ENCODE data around the gene LRRC1. TPM values are rescaled to one million over a fixed set of nuclear protein-coding genes. Genes with fewer than 3 reads are reported as not detected.

Gene LRRC1
- total RNA-seq, 1 donor from 2014 or later: 14.3 TPM

GRCh38 chr6:53862662-53863462, 68.1 kb downstream of the LRRC1 start:
- no peak overlapping the region for H3K4me3 Mint-ChIP-seq (ENCODE audit: unreplicated experiment)
- no peaks in the 10 kb centered on the region for H3K9me3 Mint-ChIP-seq (ENCODE audit: unreplicated experiment)
- peaks cover 31% of the 10 kb centered on the region for H3K4me1 Mint-ChIP-seq (ENCODE audit: low read depth, unreplicated experiment)
- H3K9ac ChIP-seq (ENCODE audit: low read length): no peak overlapping the region
- DNase-seq (ENCODE audit: low read depth) (peak; percentile 95), FAIRE-seq (no peak)
- H3K27me3 Mint-ChIP-seq (ENCODE audit: low read depth, unreplicated experiment): no peaks in the 10 kb centered on the region
- no peak overlapping the region for H2AFZ ChIP-seq (ENCODE audit: low read depth, low read length)
- H3K27ac ChIP-seq (ENCODE audit: low read depth, low read length): no peak overlapping the region
- H3K4me1 ChIP-seq (ENCODE audit: insufficient read depth, low read length): peaks cover 19% of the 10 kb centered on the region
- H4K20me1 ChIP-seq (ENCODE audit: insufficient read depth, low read length): peaks cover 27% of the 10 kb centered on the region
- H3K27ac Mint-ChIP-seq (ENCODE audit: unreplicated experiment): peak overlapping the region; percentile 10
- H3K4me2 ChIP-seq (ENCODE audit: low read length): peak overlapping the region; percentile 76
- H3K4me3 ChIP-seq (ENCODE audit: insufficient read depth, low read depth, low read length): peak overlapping the region; percentile 19
- H3K27me3 ChIP-seq (ENCODE audit: insufficient read depth, low read length): no peaks in the 10 kb centered on the region
- H3K9me3 ChIP-seq (ENCODE audit: insufficient read depth, low read depth, low read length): no peaks in the 10 kb centered on the region
- no peaks in the 10 kb centered on the region for H3K79me2 ChIP-seq (ENCODE audit: insufficient read depth, low read length)
- no peak for TF ChIP-seq CTCF (IDR thresholded peaks at IDR 0.05; ENCODE audit: insufficient read depth, low read depth, low read length)
- TF ChIP-seq EZH2 (IDR thresholded peaks at IDR 0.05; ENCODE audit: insufficient read depth, low read length): no peak
- H3K36me3 Mint-ChIP-seq (ENCODE audit: low read depth, unreplicated experiment): peaks cover 3% of the 10 kb centered on the region
- no peaks in the 10 kb centered on the region for H3K36me3 ChIP-seq (ENCODE audit: insufficient read depth, low read length)

- peaks cover 3% of the 10 kb centered on the region for H3K36me3 Mint-ChIP-seq (ENCODE audit: low read depth, unreplicated experiment)
- Histone ChIP-seq H4K20me1 (ENCODE audit: insufficient read depth, low read length) (peaks cover 27% of the 10 kb centered on the region), H3K9me3 (ENCODE audit: insufficient read depth, low read depth, low read length) (no peaks in the 10 kb centered on the region), H3K4me1 (ENCODE audit: insufficient read depth, low read length) (peaks cover 19% of the 10 kb centered on the region), H3K79me2 (ENCODE audit: insufficient read depth, low read length) (no peaks in the 10 kb centered on the region), H3K27ac (ENCODE audit: low read depth, low read length) (no peak overlapping the region), H3K36me3 (ENCODE audit: insufficient read depth, low read length) (no peaks in the 10 kb centered on the region), H3K4me2 (ENCODE audit: low read length) (no peak overlapping the region), H3K4me3 (ENCODE audit: insufficient read depth, low read depth, low read length) (no peak overlapping the region), H2AFZ (ENCODE audit: low read depth, low read length) (no peak overlapping the region), H3K27me3 (ENCODE audit: insufficient read depth, low read length) (no peaks in the 10 kb centered on the region), H3K9ac (ENCODE audit: low read length) (no peak overlapping the region)
- no peak for FAIRE-seq
- no peaks in the 10 kb centered on the region for H3K27me3 Mint-ChIP-seq (ENCODE audit: low read depth, unreplicated experiment)
- H3K27ac Mint-ChIP-seq (ENCODE audit: unreplicated experiment): no peak overlapping the region
- peaks cover 31% of the 10 kb centered on the region for H3K4me1 Mint-ChIP-seq (ENCODE audit: low read depth, unreplicated experiment)
- no peak for DNase-seq (ENCODE audit: low read depth)
- H3K9me3 Mint-ChIP-seq (ENCODE audit: unreplicated experiment): no peaks in the 10 kb centered on the region
- no peak for TF ChIP-seq EZH2 (IDR thresholded peaks at IDR 0.05; ENCODE audit: insufficient read depth, low read length)
- no peak for TF ChIP-seq CTCF (IDR thresholded peaks at IDR 0.05; ENCODE audit: insufficient read depth, low read depth, low read length)
- H3K4me3 Mint-ChIP-seq (ENCODE audit: unreplicated experiment): no peak overlapping the region
These were observed 70.0 kb downstream of the LRRC1 start for GRCh38 chr6:53864781-53865180.

- no peak for FAIRE-seq
These were observed 71.4 kb downstream of the LRRC1 start for GRCh38 chr6:53866226-53866625.

More at GRCh38 chr6:53866226-53866625, 71.4 kb downstream of the LRRC1 start:
- H3K27ac ChIP-seq (ENCODE audit: low read depth, low read length): no peak overlapping the region
- no peak overlapping the region for H3K4me3 ChIP-seq (ENCODE audit: insufficient read depth, low read depth, low read length)
- no peak overlapping the region for H3K9ac ChIP-seq (ENCODE audit: low read length)
- Mint-ChIP-seq H3K36me3 (ENCODE audit: low read depth, unreplicated experiment) (peaks cover 3% of the 10 kb centered on the region), H3K4me1 (ENCODE audit: low read depth, unreplicated experiment) (peaks cover 30% of the 10 kb centered on the region), H3K9me3 (ENCODE audit: unreplicated experiment) (no peaks in the 10 kb centered on the region), H3K27ac (ENCODE audit: unreplicated experiment) (no peak overlapping the region), H3K4me3 (ENCODE audit: unreplicated experiment) (no peak overlapping the region), H3K27me3 (ENCODE audit: low read depth, unreplicated experiment) (no peaks in the 10 kb centered on the region)
- no peaks in the 10 kb centered on the region for H3K9me3 ChIP-seq (ENCODE audit: insufficient read depth, low read depth, low read length)
- no peak overlapping the region for H3K4me2 ChIP-seq (ENCODE audit: low read length)
- peaks cover 25% of the 10 kb centered on the region for H4K20me1 ChIP-seq (ENCODE audit: insufficient read depth, low read length)
- peaks cover 19% of the 10 kb centered on the region for H3K4me1 ChIP-seq (ENCODE audit: insufficient read depth, low read length)
- H3K79me2 ChIP-seq (ENCODE audit: insufficient read depth, low read length): no peaks in the 10 kb centered on the region
- no peak for DNase-seq (ENCODE audit: low read depth)
- H2AFZ ChIP-seq (ENCODE audit: low read depth, low read length): no peak overlapping the region
- TF ChIP-seq EZH2 (IDR thresholded peaks at IDR 0.05; ENCODE audit: insufficient read depth, low read length) (no peak), CTCF (IDR thresholded peaks at IDR 0.05; ENCODE audit: insufficient read depth, low read depth, low read length) (no peak)
- no peaks in the 10 kb centered on the region for H3K27me3 ChIP-seq (ENCODE audit: insufficient read depth, low read length)
- H3K36me3 ChIP-seq (ENCODE audit: insufficient read depth, low read length): no peaks in the 10 kb centered on the region

Measured in astrocyte (in vitro differentiated cells and primary cell).